Right hindlimb (tissue), 1 donor: Measurements from ENCODE around the gene PHRF1.

Source experiments
- DNase-seq: peaks from one replicate; pipeline ENCODE4 v3.0.0-alpha.2; 2018

PHRF1 gene

GRCh38 chr11:659532-660085 lies 83.3 kb downstream of the PHRF1 start:
- no peak for DNase-seq

DNA sequence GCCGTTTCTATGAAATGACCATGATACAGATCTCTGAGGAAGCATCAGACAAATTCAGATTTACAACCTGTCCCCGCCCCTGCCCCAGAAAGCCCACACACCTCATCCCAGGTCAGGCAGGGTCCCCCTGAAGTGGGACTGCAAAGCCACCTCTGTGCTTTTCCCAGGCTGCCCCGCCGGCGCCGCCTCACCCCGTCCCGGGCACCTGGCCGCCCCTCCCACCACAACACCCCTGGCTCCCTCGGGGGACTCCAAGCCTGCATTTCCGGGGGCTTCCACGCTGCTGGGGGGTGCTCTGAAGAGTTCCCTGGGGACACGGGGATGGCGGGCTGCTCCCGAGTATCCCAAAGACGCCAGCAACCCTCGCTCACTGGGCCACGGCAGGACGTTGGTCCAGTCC lies 84.0 kb downstream of the PHRF1 start:
- no peak for DNase-seq

- DNase-seq = no peak
Measured at GRCh38 chr11:660681-661444, 84.6 kb downstream of the PHRF1 start.
